Measurements from ENCODE around the gene GRM8.

GRM8 gene

DNA sequence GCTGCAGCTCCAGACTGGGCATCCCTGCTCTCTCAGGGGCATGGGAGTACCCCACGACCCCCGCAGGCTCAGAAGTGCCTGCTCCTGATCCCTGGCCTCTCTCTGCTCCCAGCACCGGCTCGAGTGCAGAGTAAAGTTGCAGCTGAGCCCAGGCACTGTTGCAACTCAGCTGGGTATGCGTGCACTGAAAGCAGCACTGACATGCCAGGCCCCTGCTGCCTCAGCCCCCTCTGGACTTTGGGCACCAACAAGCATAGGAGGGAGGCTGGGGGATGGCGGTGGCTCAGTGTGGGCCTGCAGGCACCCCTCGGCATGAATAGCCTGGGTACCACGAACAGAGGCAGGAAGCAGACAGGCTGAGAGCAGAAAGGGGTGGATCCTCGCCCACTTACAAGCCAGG lies 295.3 kb downstream of the GRM8 start:
- Histone ChIP-seq H3K27ac (ENCODE audit: low read length) (no peak overlapping the region), H3K79me2 (ENCODE audit: insufficient read depth, low read length) (no peaks in the 10 kb centered on the region), H3K9me3 (ENCODE audit: insufficient read depth, low read length, severe bottlenecking) (peaks cover 6% of the 10 kb centered on the region), H3K9ac (ENCODE audit: low read depth, low read length) (no peak overlapping the region), H3K4me2 (ENCODE audit: insufficient read depth, low read length) (no peak overlapping the region), H3K36me3 (ENCODE audit: insufficient read depth, low read length) (no peaks in the 10 kb centered on the region), H2AFZ (ENCODE audit: low read depth, low read length) (no peak overlapping the region), H3K4me3 (ENCODE audit: low read depth in 1 of 2, low read length in 2 of 2) (no peak overlapping the region), H3K4me1 (ENCODE audit: insufficient read depth, low read length) (no peaks in the 10 kb centered on the region), H4K20me1 (ENCODE audit: insufficient read depth, low read length) (no peaks in the 10 kb centered on the region), H3K27me3 (ENCODE audit: insufficient read depth, low read length, poor library complexity) (no peaks in the 10 kb centered on the region)
- DNase-seq = no peak
- no peak for ATAC-seq (ENCODE audit: insufficient read depth, low read depth)
- TF ChIP-seq EZH2 (IDR thresholded peaks at IDR 0.05; ENCODE audit: borderline replicate concordance, low read depth, low read length, severe bottlenecking) = no peak
- TF ChIP-seq, protein P1, sequence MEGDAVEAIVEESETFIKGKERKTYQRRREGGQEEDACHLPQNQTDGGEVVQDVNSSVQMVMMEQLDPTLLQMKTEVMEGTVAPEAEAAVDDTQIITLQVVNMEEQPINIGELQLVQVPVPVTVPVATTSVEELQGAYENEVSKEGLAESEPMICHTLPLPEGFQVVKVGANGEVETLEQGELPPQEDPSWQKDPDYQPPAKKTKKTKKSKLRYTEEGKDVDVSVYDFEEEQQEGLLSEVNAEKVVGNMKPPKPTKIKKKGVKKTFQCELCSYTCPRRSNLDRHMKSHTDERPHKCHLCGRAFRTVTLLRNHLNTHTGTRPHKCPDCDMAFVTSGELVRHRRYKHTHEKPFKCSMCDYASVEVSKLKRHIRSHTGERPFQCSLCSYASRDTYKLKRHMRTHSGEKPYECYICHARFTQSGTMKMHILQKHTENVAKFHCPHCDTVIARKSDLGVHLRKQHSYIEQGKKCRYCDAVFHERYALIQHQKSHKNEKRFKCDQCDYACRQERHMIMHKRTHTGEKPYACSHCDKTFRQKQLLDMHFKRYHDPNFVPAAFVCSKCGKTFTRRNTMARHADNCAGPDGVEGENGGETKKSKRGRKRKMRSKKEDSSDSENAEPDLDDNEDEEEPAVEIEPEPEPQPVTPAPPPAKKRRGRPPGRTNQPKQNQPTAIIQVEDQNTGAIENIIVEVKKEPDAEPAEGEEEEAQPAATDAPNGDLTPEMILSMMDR (IDR thresholded peaks at IDR 0.05; ENCODE audit: borderline replicate concordance, extremely low read depth, low read length, poor library complexity, severe bottlenecking) = no peak

DNA sequence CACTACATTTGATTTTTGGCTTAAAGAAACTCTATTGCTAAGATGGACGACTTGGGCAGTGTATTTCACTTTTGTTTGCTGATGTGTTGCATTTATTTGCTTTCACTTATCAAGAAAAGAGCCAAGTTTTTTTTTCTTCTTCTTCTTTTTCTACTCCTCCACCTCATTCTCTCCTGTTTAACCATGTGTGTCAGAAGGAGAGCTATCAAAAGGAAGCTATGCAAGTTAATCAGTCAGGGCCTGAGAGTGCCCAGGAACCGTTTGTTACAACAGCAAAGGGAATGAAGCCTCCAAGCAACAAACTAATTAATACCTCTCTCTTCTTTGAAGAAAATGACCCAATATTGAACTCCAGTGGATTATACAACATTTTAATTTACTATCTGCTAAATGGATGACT lies 299.3 kb downstream of the GRM8 start:
- Histone ChIP-seq H3K9ac (ENCODE audit: low read depth, low read length) (no peak overlapping the region), H3K27me3 (ENCODE audit: insufficient read depth, low read length, poor library complexity) (no peaks in the 10 kb centered on the region), H2AFZ (ENCODE audit: low read depth, low read length) (no peak overlapping the region), H3K4me1 (ENCODE audit: insufficient read depth, low read length) (no peaks in the 10 kb centered on the region), H3K27ac (ENCODE audit: low read length) (no peak overlapping the region), H3K9me3 (ENCODE audit: insufficient read depth, low read length, severe bottlenecking) (peaks cover 6% of the 10 kb centered on the region), H4K20me1 (ENCODE audit: insufficient read depth, low read length) (no peaks in the 10 kb centered on the region), H3K79me2 (ENCODE audit: insufficient read depth, low read length) (no peaks in the 10 kb centered on the region), H3K36me3 (ENCODE audit: insufficient read depth, low read length) (no peaks in the 10 kb centered on the region), H3K4me2 (ENCODE audit: insufficient read depth, low read length) (no peak overlapping the region), H3K4me3 (ENCODE audit: low read depth in 1 of 2, low read length in 2 of 2) (no peak overlapping the region)
- no peak for TF ChIP-seq EZH2 (IDR thresholded peaks at IDR 0.05; ENCODE audit: borderline replicate concordance, low read depth, low read length, severe bottlenecking)
- TF ChIP-seq, protein P1 (IDR thresholded peaks at IDR 0.05; ENCODE audit: borderline replicate concordance, extremely low read depth, low read length, poor library complexity, severe bottlenecking) = no peak
- DNase-seq = no peak
- no peak for ATAC-seq (ENCODE audit: insufficient read depth, low read depth)

DNA sequence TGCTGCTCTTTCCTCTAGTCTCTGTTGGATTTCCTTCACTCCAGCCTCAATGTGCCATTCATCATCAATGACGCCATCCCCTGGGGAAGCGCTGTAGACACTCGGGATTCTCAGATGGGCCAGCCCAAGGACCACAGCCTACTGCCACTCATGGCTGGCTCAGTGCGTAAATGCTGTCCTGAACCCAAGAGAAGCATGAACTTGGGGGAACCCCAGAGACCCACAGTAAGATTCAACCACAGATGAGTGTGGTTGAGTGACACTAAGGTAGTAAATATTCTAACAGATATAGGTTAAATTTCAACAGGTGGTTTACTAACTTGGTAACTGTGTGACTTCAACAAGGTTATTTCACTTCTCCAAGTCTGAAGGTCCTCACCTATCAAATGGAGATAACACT lies 304.1 kb downstream of the GRM8 start:
- Histone ChIP-seq H3K4me2 (ENCODE audit: insufficient read depth, low read length) (no peak overlapping the region), H3K9me3 (ENCODE audit: insufficient read depth, low read length, severe bottlenecking) (no peaks in the 10 kb centered on the region), H2AFZ (ENCODE audit: low read depth, low read length) (no peak overlapping the region), H3K79me2 (ENCODE audit: insufficient read depth, low read length) (no peaks in the 10 kb centered on the region), H3K4me3 (ENCODE audit: low read depth in 1 of 2, low read length in 2 of 2) (no peak overlapping the region), H3K4me1 (ENCODE audit: insufficient read depth, low read length) (no peaks in the 10 kb centered on the region), H3K27me3 (ENCODE audit: insufficient read depth, low read length, poor library complexity) (no peaks in the 10 kb centered on the region), H3K27ac (ENCODE audit: low read length) (no peak overlapping the region), H3K36me3 (ENCODE audit: insufficient read depth, low read length) (no peaks in the 10 kb centered on the region), H3K9ac (ENCODE audit: low read depth, low read length) (no peak overlapping the region), H4K20me1 (ENCODE audit: insufficient read depth, low read length) (no peaks in the 10 kb centered on the region; the same call in 1 of the 2 replicates)
- DNase-seq (no peak), ATAC-seq (ENCODE audit: insufficient read depth, low read depth) (no peak)
- TF ChIP-seq, protein P1 (IDR thresholded peaks at IDR 0.05; ENCODE audit: borderline replicate concordance, extremely low read depth, low read length, poor library complexity, severe bottlenecking) = no peak
- TF ChIP-seq EZH2 (IDR thresholded peaks at IDR 0.05; ENCODE audit: borderline replicate concordance, low read depth, low read length, severe bottlenecking) = no peak

Measured in DND-41 (cell line).